Measurements from ENCODE around the gene DEPP1. TPM values are rescaled to one million over a fixed set of nuclear protein-coding genes. Genes with fewer than 3 reads are reported as not detected.

DEPP1 gene
- total and polyA plus RNA-seq, 2 of the 4 experiments (the other 2 are of a cell fraction) = 13.6 to 30.0 TPM

- Histone ChIP-seq H3K9ac (ENCODE audit: low read depth, low read length) (no peak overlapping the region), H4K20me1 (ENCODE audit: insufficient read depth, low read length) (no peaks in the 10 kb centered on the region), H2BK20ac (ENCODE audit: low read depth, low read length) (no peak overlapping the region), H2AK9ac (replicated peaks; ENCODE audit: low read depth, low read length, poor library complexity) (no peak overlapping the region), H4K8ac (ENCODE audit: low read depth in 2 of 2, low read length in 2 of 2) (no peak overlapping the region), H4K91ac (ENCODE audit: insufficient read depth, low read depth, low read length) (no peak overlapping the region), H3K4ac (ENCODE audit: low read depth, low read length) (no peak overlapping the region), H2BK5ac (ENCODE audit: low read depth, low read length, poor library complexity, severe bottlenecking) (no peak overlapping the region), H2BK120ac (ENCODE audit: low read depth, low read length) (no peak overlapping the region), H3K56ac (ENCODE audit: extremely low read depth, insufficient read depth, low read length) (no peak overlapping the region), H2AFZ (replicated peaks; ENCODE audit: low read length, poor library complexity) (no peak overlapping the region), H3K79me1 (ENCODE audit: low read depth in 1 of 2, low read length in 2 of 2) (peaks cover 13 to 31% of the 10 kb centered on the region in 2 experiments), H3K4me2 (ENCODE audit: low read depth, low read length) (no peak overlapping the region), H4K5ac (ENCODE audit: low read depth, low read length) (no peak overlapping the region), H3K9me1 (ENCODE audit: insufficient read depth, low read length) (no peaks in the 10 kb centered on the region), H3K36me3 (ENCODE audit: control insufficient read depth, insufficient read depth, low read length) (peaks cover 6% of the 10 kb centered on the region), H3K23ac (ENCODE audit: low read depth, low read length) (no peak overlapping the region), H3K4me1 (ENCODE audit: control insufficient read depth, insufficient read depth, low read length) (peaks cover 2% of the 10 kb centered on the region; the same call in 1 of the 2 replicates), H3K4me3 (ENCODE audit: insufficient read depth, low read depth, low read length) (no peak overlapping the region), H3K27ac (ENCODE audit: insufficient read depth, low read length) (no peak overlapping the region), H3K14ac (replicated peaks; ENCODE audit: low read depth, low read length) (no peak overlapping the region), H2AK5ac (ENCODE audit: low read depth, low read length) (no peak overlapping the region), H3K27me3 (ENCODE audit: control insufficient read depth, insufficient read depth, low read length) (no peaks in the 10 kb centered on the region), H3K18ac (ENCODE audit: low read depth, low read length) (no peak overlapping the region), H2BK15ac (ENCODE audit: low read depth, low read length) (no peak overlapping the region), H3K9me3 (ENCODE audit: control insufficient read depth, insufficient read depth, low read length) (no peaks in the 10 kb centered on the region)
- ATAC-seq (ENCODE audit: low read depth) (no peak), DNase-seq (no peak)
- ChIA-PET CTCF (no interaction called here), POLR2A (ENCODE audit: unreplicated experiment) (no interaction called here)
- no TSS peak for BruUV-seq (replicated peaks)
- dilution Hi-C loops (cut with HindIII; ENCODE audit: low sequenced_read_pairs, unreplicated experiment) (no loop called here), in situ Hi-C loops (cut with MboI; ENCODE audit: low sequenced_read_pairs) (no loop called here), intact Hi-C loops (cut with micrococcal nuclease) (loop anchor here (10.0 kb wide), 1 partner anchor 458 kb away; no protein-coding TSS in a partner anchor)
- WGBS, 2 experiments (ENCODE audit: extremely low coverage in 2 of 2, insufficient read length in 1 of 2) = no CpG with 5 or more reads among the region's 3 CpGs
- no peak for TF ChIP-seq CTCF (conservative IDR thresholded peaks at IDR 0.05; ENCODE audit: low read depth, low read length)
- TF ChIP-seq MAZ (IDR thresholded peaks at IDR 0.05; ENCODE audit: borderline replicate concordance, low read depth, low read length) = no peak
- no peak for TF ChIP-seq MXI1 (IDR thresholded peaks at IDR 0.05; ENCODE audit: borderline replicate concordance, low read depth, low read length)
- TF ChIP-seq CEBPB (IDR thresholded peaks at IDR 0.05; ENCODE audit: low read depth, low read length) = no peak
- TF ChIP-seq CHD1 (IDR thresholded peaks at IDR 0.05; ENCODE audit: low read depth, low read length) = no peak
- TF ChIP-seq NFE2L2 (IDR thresholded peaks at IDR 0.05; ENCODE audit: low read depth, low read length) = no peak
- no peak for TF ChIP-seq ELK1 (IDR thresholded peaks at IDR 0.05; ENCODE audit: borderline replicate concordance, low read depth, low read length)
- TF ChIP-seq USF2 (IDR thresholded peaks at IDR 0.05; ENCODE audit: low read depth, low read length) = no peak
- TF ChIP-seq FOS (IDR thresholded peaks at IDR 0.05; ENCODE audit: low read depth, low read length) = no peak
- TF ChIP-seq RCOR1 (IDR thresholded peaks at IDR 0.05; ENCODE audit: insufficient replicate concordance, low read length) = no peak
- no peak for TF ChIP-seq BHLHE40 (IDR thresholded peaks at IDR 0.05; ENCODE audit: low read depth, low read length)
- TF ChIP-seq SMC3 (IDR thresholded peaks at IDR 0.05; ENCODE audit: low read depth, low read length) = no peak
- TF ChIP-seq MAFK (IDR thresholded peaks at IDR 0.05; ENCODE audit: low read depth, low read length) = no peak
- no peak for TF ChIP-seq POLR2A (IDR thresholded peaks at IDR 0.05; ENCODE audit: low read depth, low read length)
These were observed 27.8 kb upstream of the DEPP1 start for GRCh38 chr10:45006276-45007030.

Data from IMR-90 (cell line).